Hepatocyte (in vitro differentiated cells): ENCODE measurements around the gene PDE7B. TPM values are rescaled to one million over a fixed set of nuclear protein-coding genes. Genes with fewer than 3 reads are reported as not detected.

Experiments
- DNase-seq: peaks from one replicate; pipeline ENCODE4 v3.0.0-alpha.2; 2016; ENCODE audit warnings: low spot score
- H2AFZ ChIP-seq: fragments of 200-600 bp; sonication (generic); 2 replicates; pipeline ENCODE4 v1.6.0; 2016; ENCODE audit warnings: antibody characterized with exemption, mild to moderate bottlenecking
- H3K27ac ChIP-seq: fragments of 200-600 bp; sonication (generic); 2 replicates; pipeline ENCODE4 v1.5.1; 2016; ENCODE audit warnings: mild to moderate bottlenecking
- H3K27me3 ChIP-seq: fragments of 200-600 bp; sonication (generic); 2 replicates; pipeline ENCODE4 v1.6.1; 2016
- H3K36me3 ChIP-seq: fragments of 200-600 bp; sonication (generic); replicated peaks from 2 replicates; pipeline ENCODE4 v1.5.1; 2016; ENCODE audit warnings: low read depth; ENCODE audit not compliant: insufficient read depth
- H3K4me1 ChIP-seq: fragments of 200-600 bp; sonication (generic); 2 replicates; pipeline ENCODE4 v1.5.1; 2016; ENCODE audit warnings: mild to moderate bottlenecking, moderate library complexity; ENCODE audit not compliant: insufficient read depth
- H3K4me2 ChIP-seq: fragments of 200-600 bp; sonication (generic); 2 replicates; pipeline ENCODE4 v1.6.0; 2016
- H3K4me3 ChIP-seq: fragments of 200-600 bp; sonication (generic); 2 replicates; pipeline ENCODE4 v1.5.1; 2016; ENCODE audit warnings: mild to moderate bottlenecking
- H3K79me2 ChIP-seq: fragments of 200-600 bp; sonication (generic); 2 replicates; pipeline ENCODE4 v1.6.0; 2017; ENCODE audit warnings: mild to moderate bottlenecking
- H3K9me2 ChIP-seq: fragments of 200-600 bp; sonication (generic); replicated peaks from 2 replicates; pipeline ENCODE4 v1.6.0; 2017; ENCODE audit warnings: mild to moderate bottlenecking; ENCODE audit not compliant: insufficient read depth
- H3K9me3 ChIP-seq: fragments of 200-600 bp; sonication (generic); 2 replicates; pipeline ENCODE4 v1.5.1; 2016; ENCODE audit warnings: low read depth, mild to moderate bottlenecking
- H4K20me1 ChIP-seq: fragments of 200-600 bp; sonication (generic); 2 replicates; pipeline ENCODE4 v1.6.0; 2016; ENCODE audit warnings: mild to moderate bottlenecking; ENCODE audit not compliant: insufficient read depth, poor library complexity, severe bottlenecking
- EZH2 ChIP-seq: fragments of 200-600 bp; sonication (generic); IDR thresholded peaks from 2 replicates; pipeline ENCODE4 v1.6.1; 2016; ENCODE audit warnings: antibody characterized with exemption, mild to moderate bottlenecking, borderline replicate concordance
- EZH2phosphoT487 ChIP-seq: fragments of 200-600 bp; sonication (generic); IDR thresholded peaks from one replicate; pipeline ENCODE4 v1.6.1; 2018; ENCODE audit warnings: antibody characterized with exemption, mild to moderate bottlenecking, low read depth, moderate library complexity; ENCODE audit not compliant: unreplicated experiment, severe bottlenecking
- WGBS: methylation state at CpG from one replicate; pipeline ENCODE4 v1.1.6; 2016; ENCODE audit warnings: low lambda C conversion rate; ENCODE audit errors: missing lambda C conversion rate; 5-methylcytosine and 5-hydroxymethylcytosine counted together
- polyA plus RNA-seq: library from polyadenylated mRNA; unstranded; fragments of >200 nt; fragmentation: Nextera tagmentation; extraction: Ambion mirVana; gene quantifications from 2 replicates; pipeline ENCODE4 v1.2.1, GENCODE V29; 2016
- total RNA-seq: library from RNA; depleted of rRNA; stranded (reverse); fragments of >200 nt; gene quantifications from 2 replicates; pipeline ENCODE4 v1.2.3, GENCODE V29; 2014
- TF ChIP-seq, protein P1 (sequence below): fragments of 200-600 bp; sonication (generic); IDR thresholded peaks from 2 replicates; pipeline ENCODE4 v1.5.1; 2016; ENCODE audit warnings: antibody characterized with exemption, mild to moderate bottlenecking; ENCODE audit not compliant: poor library complexity

The PDE7B gene
- total and polyA plus RNA-seq, 2 experiments from 2014 or later, result 3.4 to 7.2 TPM

DNA sequence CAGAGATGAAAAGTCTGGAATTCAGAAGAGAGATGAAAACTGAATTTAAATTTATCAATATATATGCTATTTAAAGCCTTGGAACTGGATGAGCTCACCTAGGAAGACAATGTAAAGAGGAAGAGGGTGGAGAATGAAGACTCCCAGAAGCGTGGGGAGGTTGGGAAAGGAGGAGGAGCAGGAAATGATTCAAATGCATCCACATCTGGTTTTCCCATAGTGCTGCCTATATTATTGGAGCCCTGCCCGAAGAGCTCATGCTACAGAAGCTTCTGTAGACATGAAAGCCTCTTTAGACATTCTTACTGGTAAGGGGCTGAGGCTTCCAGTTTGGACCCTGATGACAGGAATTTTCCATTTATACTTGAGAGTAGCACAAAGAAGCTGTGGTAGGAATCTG, 19.2 kb downstream of the PDE7B start:
- H2AFZ ChIP-seq, result no peak overlapping the region
- no peak for DNase-seq
- no peak overlapping the region for H3K4me2 ChIP-seq
- no peaks in the 10 kb centered on the region for H3K79me2 ChIP-seq
- no peak for TF ChIP-seq EZH2
- TF ChIP-seq, protein P1, sequence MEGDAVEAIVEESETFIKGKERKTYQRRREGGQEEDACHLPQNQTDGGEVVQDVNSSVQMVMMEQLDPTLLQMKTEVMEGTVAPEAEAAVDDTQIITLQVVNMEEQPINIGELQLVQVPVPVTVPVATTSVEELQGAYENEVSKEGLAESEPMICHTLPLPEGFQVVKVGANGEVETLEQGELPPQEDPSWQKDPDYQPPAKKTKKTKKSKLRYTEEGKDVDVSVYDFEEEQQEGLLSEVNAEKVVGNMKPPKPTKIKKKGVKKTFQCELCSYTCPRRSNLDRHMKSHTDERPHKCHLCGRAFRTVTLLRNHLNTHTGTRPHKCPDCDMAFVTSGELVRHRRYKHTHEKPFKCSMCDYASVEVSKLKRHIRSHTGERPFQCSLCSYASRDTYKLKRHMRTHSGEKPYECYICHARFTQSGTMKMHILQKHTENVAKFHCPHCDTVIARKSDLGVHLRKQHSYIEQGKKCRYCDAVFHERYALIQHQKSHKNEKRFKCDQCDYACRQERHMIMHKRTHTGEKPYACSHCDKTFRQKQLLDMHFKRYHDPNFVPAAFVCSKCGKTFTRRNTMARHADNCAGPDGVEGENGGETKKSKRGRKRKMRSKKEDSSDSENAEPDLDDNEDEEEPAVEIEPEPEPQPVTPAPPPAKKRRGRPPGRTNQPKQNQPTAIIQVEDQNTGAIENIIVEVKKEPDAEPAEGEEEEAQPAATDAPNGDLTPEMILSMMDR, result no peak
- TF ChIP-seq EZH2phosphoT487, result no peak
- H3K27ac ChIP-seq, result no peak overlapping the region
- peaks cover 9% of the 10 kb centered on the region for H3K4me1 ChIP-seq
- H3K9me3 ChIP-seq, result no peaks in the 10 kb centered on the region
- WGBS, result 81% methylated on average over 2 of the region's 2 CpGs
- H3K9me2 ChIP-seq, result no peaks in the 10 kb centered on the region
- H4K20me1 ChIP-seq, result no peaks in the 10 kb centered on the region
- H3K36me3 ChIP-seq, result no peaks in the 10 kb centered on the region
- H3K4me3 ChIP-seq, result no peak overlapping the region
- no peaks in the 10 kb centered on the region for H3K27me3 ChIP-seq

DNA sequence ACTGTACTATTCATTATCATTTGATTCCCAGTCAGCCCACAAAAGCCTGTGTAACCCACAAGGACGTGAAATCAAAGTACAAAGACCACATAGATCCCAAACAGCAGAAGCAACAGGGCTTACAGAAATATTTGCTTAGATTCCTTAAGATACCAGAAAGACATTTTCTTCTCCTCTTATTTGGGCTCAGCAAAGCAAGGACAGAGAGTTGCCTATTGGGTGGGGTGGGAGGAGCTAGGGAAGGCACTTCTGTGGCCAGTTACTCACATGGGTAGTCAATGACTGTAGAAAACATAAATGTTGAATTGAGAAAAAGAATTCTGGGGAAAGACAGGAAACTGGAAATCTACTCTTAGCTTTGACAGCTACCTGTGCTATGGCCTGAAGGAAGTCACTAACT, 19.8 kb downstream of the PDE7B start:
- no peaks in the 10 kb centered on the region for H3K36me3 ChIP-seq
- H3K27me3 ChIP-seq, result no peaks in the 10 kb centered on the region
- no peak overlapping the region for H3K4me2 ChIP-seq
- TF ChIP-seq EZH2phosphoT487 (no peak), EZH2 (no peak)
- TF ChIP-seq, protein P1, result no peak
- H3K9me2 ChIP-seq, result no peaks in the 10 kb centered on the region
- H3K9me3 ChIP-seq, result no peaks in the 10 kb centered on the region
- no peak for DNase-seq
- no peaks in the 10 kb centered on the region for H4K20me1 ChIP-seq
- no peak overlapping the region for H3K27ac ChIP-seq
- H3K79me2 ChIP-seq, result no peaks in the 10 kb centered on the region
- H2AFZ ChIP-seq, result no peak overlapping the region
- no peak overlapping the region for H3K4me3 ChIP-seq
- H3K4me1 ChIP-seq, result peaks cover 9% of the 10 kb centered on the region
- WGBS, result 55% methylated on average over 1 of the region's 1 CpG

DNA sequence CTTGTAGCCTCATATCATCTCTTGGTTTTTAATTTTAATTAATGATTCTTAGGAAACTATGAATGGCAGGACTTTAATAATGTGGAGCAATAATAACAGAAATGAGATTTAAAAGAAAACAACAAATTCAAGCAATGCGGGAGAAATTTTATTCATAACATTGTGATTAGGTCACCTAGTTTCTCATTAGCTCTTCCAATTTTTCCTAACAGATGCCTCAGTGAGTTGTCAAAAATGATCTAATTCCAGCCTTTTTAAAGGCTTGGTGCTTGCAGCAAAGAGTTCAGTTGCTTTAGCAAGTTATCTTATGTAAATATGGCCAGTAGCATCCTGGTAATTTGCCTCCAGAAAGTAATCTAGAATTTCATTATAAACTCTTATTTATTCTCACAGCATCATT, 20.4 kb downstream of the PDE7B start:
- Histone ChIP-seq H3K36me3 (no peaks in the 10 kb centered on the region), H3K27me3 (no peaks in the 10 kb centered on the region), H3K27ac (no peak overlapping the region), H2AFZ (no peak overlapping the region), H3K79me2 (no peaks in the 10 kb centered on the region), H3K9me2 (no peaks in the 10 kb centered on the region), H3K4me2 (no peak overlapping the region), H3K9me3 (no peaks in the 10 kb centered on the region), H3K4me1 (peaks cover 8% of the 10 kb centered on the region), H3K4me3 (no peak overlapping the region), H4K20me1 (no peaks in the 10 kb centered on the region)
- no peak for DNase-seq
- 92% methylated on average over 1 of the region's 1 CpG for WGBS
- TF ChIP-seq, protein P1, result no peak
- TF ChIP-seq EZH2phosphoT487, result no peak
- TF ChIP-seq EZH2, result no peak

DNA sequence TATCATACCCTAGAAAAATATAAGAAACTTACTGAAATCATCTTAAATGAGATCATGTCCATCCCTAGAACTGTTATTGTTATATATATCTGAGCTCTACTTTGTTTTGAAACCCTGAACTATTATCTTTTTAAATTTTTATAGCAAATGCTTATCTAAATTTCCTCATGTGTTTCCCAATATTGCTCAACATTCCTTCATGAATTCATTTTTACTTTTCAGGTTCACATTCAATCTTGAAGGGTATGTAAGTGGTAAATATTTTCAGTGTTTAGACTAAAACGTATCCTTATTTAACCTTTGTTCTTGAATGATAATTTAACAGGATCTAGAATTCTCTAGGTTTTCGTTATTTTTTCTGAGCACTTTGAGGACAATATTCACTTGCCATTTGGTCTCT, 23.9 kb downstream of the PDE7B start:
- H3K27me3 ChIP-seq, result no peaks in the 10 kb centered on the region
- no peaks in the 10 kb centered on the region for H3K9me2 ChIP-seq
- TF ChIP-seq EZH2 (no peak), EZH2phosphoT487 (no peak)
- TF ChIP-seq, protein P1, result no peak
- H3K79me2 ChIP-seq, result no peaks in the 10 kb centered on the region
- no peak overlapping the region for H3K4me3 ChIP-seq
- H3K4me1 ChIP-seq, result no peaks in the 10 kb centered on the region
- H3K9me3 ChIP-seq, result no peaks in the 10 kb centered on the region
- no peak overlapping the region for H3K4me2 ChIP-seq
- no peaks in the 10 kb centered on the region for H4K20me1 ChIP-seq
- no peak for DNase-seq
- H3K36me3 ChIP-seq, result no peaks in the 10 kb centered on the region
- WGBS, result 82% methylated on average over 2 of the region's 2 CpGs
- no peak overlapping the region for H3K27ac ChIP-seq
- no peak overlapping the region for H2AFZ ChIP-seq
